GM19397 (cell line): ENCODE results near the gene AARS1.
"Not testable (repeated sequence)": the region's sequence is repeated elsewhere in the genome, so short reads cannot be mapped to it uniquely, and the experiment has no call there.

Source experiments
- ATAC-seq: cut with Tn5 transposase; IDR thresholded peaks from one replicate; pipeline ENCODE4 v1.9.1; 2021; ENCODE audit warnings: mild to moderate bottlenecking, moderate library complexity; ENCODE audit not compliant: unreplicated experiment

The AARS1 gene

DNA sequence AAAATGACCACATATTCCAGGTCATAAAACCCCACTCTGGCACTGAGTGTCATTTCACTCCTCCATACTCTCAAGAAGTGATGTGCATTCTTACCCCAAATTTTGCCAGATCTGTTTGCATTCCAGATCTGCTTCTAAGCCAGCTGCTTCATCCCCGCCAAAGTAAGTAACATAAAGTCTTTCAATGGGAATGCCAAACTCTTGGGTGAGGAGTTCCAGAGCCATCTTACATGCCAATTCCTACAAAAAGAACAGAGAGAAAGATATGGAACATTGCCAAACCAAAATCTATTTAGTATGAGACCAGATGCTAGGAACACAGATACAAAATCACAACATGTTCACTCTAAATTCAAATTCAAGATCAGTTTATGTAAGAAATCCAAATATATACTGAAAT is 12.9 kb downstream of the AARS1 start:
- no peak for ATAC-seq

DNA sequence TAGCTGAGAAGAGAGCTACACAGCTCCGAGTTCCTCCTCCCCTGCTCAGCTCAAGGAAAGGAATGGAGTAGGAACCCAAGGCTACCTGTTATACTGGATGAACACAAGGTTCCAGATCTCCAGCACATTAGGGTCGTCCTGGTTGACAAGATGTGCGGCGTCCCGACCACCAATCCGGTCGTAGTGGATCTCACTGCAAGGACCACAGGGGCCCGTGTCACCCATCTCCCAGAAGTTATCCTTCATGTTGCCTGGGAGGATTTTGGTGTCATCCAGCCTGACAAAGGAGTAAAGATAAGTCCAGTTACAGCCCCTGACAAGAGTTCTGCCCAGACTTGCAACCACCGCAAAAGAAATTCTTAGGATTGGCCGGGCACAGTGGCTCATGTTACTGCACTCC is 17.6 kb downstream of the AARS1 start:
- no peak for ATAC-seq

- no peak for ATAC-seq
These were observed 19.1 kb downstream of the AARS1 start for GRCh38 chr16:70270176-70270575.

GRCh38 chr16:70269471-70269870 is 19.8 kb downstream of the AARS1 start:
- ATAC-seq = no peak

DNA sequence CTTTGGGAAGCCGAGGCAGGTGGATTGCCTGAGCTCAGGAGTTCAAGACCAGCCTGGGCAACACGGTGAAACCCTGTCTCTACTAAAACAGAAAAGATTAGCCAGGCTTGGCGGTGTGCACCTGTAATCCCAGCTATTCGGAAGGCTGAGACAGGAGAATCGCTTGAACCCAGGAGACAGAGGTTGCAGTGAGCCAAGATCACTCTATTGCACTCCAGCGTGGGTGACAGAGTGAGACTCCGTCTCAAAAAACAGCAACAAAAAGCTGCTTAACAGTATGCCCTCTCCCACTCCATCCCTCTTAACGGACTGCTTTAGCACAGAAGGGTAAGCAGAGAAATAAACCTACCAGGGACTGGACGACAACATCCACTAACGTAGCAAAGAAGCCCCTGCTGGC is 21.4 kb downstream of the AARS1 start:
- not testable (repeated sequence) for ATAC-seq

GRCh38 chr16:70267516-70267915 is 21.8 kb downstream of the AARS1 start:
- no peak for ATAC-seq

DNA sequence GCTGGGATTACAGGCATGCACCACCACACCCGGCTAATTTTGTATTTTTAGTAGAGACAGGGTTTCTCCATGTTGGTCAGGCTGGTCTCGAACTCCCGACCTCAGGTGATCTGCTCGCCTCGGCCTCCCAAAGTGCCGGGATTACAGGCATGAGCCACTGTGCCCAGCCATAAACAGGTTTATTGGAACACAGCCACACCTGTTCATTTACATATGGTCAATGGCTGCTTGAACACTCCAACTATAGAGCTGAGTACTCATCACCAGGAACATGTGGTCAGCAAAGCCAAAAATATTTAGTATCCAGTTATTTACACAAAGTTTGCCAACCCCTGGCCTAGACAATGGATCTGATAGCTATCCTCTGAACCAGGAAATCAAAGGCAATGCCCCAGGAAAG is 29.4 kb downstream of the AARS1 start:
- not testable (repeated sequence) for ATAC-seq

DNA sequence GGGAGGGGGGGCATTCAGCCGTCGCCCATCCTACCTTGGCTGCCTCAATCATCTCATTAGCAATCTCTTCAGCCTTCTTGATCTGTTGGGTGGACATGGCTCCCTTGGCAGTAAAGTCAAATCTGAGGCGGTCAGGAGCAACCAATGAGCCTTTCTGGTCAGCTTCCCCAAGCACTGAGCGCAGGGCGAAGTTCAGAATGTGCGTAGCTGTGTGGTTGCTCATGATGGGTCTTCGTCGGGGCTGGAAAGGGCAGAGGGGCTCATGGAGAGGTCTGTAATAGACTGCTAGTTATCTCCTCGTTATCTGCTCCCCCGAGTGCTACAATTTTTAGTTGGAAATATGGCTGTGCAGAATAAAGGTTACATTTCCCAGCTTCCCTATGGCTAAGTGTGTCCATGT is 30.4 kb downstream of the AARS1 start:
- no peak for ATAC-seq

- no peak for ATAC-seq
These were observed 31.2 kb downstream of the AARS1 start for GRCh38 chr16:70258065-70258464.

DNA sequence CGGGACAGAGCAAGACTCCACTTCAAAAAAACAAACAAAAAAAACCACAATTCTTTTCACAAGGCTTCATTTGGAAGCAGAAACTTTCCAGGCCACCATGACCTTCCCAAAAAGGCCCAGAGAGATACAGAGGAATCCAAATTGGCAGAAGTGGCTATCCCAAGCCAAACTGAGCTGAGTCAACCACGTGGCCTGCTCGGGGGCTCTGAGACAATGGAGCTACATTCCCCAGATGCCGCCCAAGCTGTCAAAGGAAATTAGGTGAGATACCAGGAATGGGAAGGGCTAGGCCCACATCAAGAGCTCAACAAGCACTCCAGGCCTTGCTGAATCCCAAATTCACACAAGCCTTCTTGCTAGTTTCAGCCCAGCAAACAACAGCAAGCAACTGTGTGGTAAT is 31.9 kb downstream of the AARS1 start:
- ATAC-seq = no peak

DNA sequence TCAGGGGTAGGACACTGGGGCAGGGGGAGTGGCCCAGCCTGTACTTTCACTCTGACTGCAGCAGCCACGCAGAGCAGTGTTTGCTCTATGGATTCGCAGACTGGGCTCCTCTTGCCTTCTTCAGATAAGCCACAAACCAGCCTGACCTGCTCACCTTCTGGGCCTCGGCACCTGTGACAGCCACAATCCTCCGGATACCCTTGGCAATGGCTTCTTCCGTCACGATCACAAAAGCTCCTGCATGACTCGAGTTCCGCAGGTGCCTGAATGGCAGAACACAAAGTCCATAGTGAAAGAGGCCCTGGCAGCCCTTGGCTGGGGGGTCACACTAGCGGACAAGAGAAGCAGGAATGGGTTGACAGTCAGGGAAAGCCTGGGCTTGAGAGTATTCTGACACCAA is 33.7 kb downstream of the AARS1 start:
- no peak for ATAC-seq

DNA sequence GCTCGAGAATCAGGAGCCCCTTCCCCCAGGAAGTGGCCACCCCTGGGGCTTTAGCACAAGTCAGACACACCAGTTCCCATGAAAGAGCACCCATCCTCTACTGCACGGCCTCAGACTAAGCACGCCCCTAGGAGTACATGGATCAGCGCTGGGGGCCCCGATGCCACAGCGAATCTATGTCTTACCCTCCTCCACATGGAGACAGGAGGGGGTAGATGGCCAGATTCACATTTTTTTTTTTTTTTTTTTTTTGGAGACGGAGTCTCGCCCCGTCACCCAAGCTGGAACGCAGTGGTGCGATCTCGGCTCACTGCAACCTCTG is 34.4 kb downstream of the AARS1 start:
- no peak for ATAC-seq

DNA sequence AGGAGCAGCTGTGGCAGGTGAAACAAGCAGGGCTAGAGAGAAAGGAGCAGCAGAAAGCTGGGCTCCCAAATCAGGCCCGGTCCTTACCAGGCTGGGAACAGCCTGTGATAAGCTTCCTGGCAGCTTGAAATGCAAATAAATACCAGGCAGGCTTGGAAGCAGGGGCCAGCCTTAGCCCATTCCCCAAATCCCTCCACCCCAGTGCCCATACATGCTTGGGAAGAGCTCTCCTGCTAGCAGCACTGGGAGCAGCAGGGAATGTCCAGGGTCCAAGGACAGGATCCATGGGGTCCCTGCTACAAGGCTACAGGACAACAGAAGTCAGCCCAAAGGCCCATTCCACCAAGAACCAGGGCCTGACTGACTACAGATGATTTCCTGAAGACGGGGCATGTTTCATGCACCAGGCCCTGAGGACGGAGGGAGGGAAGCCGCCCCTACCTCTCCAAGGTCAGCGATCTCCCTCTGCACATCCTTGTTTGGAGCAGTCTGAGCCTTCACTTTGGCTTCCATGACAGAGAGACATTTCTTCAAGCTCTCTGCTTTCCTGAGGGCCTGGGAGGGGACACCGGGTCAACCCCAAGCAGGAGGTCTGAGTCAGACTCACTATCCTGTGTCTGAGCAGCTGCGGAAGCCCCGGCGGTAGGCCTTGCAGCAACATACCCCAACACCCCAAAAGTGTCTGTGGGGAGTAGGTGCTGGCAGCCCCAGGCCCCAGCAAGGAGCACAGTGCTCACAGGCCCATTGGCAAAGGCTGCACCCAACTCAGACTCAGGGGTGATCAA is 34.9 kb downstream of the AARS1 start:
- no peak for ATAC-seq

DNA sequence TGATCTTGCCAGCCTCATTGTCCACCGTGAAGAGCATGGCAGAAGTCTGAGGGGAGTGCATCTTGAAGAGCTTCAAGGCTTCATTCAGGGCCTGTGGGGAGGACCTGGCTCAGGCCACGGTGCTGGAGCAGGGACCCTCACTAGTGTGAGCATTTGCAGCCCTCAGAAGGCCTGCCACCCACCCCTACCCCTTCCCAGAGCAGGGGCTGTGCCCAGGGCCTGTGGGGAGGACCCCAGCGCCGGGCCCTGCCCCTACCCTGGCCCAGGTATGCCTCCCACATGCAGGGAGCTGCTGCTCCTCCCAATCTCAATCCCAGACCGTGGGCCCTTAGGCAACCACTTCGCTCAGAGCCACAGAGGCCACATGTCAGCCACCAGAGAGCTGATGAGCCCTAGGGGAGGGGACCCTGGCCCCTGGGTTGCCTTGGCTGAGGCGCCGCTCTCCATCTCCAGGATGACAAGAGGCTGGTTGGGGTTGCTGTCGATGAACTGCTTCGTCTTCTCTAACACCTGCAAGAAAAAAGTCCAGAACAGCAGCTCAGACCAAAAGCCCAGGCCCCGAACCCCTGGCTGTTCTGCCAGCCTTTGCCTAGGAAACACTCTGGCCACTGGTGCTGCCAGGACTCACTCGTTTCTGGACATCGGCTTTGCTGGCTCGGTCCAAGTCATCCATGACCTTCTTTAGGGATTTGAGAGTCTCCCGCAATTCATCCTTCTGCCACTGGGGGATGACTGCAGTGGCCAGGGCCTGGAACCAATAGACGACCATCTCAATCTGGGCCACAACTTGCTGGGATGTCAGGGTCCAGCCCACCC is 35.8 kb downstream of the AARS1 start:
- no peak for ATAC-seq

DNA sequence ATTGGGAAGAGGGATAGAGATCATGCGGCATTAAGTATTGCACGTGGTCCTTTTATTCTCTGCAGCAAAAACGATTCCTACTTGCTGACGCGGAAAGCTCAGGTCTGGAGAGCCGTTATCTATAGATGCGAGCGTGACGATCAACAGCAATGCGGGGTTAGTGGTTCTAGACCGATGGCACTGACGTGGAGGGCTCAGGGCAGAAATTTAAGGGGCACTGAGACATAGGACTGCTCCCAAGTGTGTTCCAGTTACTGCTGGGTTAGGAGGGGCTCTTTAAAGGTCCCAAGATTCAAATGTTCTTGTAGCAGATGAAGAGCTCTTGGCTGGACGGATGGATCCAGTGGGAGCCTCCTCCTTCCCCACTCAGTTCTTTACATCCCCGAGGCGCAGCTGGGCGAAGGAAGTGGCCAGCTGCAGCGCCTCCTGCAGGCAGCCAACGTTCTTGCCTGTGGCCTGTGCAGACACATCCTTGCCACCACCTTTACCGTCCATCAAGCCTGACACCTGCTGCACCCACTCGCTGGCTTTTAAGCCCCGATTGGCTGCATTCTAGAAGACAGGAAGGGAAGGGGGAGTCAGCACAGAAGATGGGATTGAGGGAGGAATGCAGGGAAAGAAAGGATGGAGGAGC is 36.8 kb downstream of the AARS1 start:
- no peak for ATAC-seq

DNA sequence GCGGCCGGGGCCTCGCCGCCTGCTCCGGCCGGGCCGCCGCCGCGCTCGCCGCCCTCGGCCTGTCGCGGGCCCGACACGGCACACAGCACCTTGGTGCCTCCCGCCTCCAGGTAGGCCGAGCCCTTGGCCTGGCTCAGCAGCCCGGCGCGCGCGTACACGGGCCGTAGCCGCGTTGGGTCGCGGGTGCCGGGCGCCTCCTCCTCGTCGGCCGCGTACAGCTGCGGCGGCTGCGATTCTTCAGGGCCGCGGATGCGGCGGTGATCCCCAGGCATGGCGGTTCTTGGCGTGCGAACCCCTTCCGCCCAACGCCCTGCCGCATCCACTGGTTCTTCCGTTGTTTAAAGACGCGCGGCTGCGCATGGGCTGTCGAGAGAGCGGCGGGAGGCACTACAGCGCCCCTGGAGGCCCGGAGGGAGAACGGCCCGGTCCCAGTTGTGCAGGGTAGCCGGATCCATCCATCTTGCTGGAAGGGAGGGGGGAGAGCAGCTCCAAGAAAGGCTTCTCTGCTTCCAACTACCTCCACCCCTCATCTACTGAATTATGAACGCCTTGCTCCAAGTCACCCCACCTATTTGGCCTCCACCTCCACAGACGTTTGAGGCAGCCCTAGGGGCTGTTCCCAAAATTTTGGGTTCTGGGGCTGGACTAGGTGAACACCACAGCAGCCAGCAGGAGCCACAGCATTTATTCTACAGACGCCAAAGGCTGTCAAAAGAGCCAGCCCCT is 37.5 kb downstream of the AARS1 start, which contains the start of gene EXOSC6:
Gene EXOSC6, minus strand, starts transcription at position 312 of the 726 bp plus-strand sequence. Its CDS starts 40 bp downstream, at position 272.
- ATAC-seq = peak; percentile 84

- peak; percentile 51 for ATAC-seq
These were observed 38.3 kb downstream of the AARS1 start for GRCh38 chr16:70250748-70251628.

DNA sequence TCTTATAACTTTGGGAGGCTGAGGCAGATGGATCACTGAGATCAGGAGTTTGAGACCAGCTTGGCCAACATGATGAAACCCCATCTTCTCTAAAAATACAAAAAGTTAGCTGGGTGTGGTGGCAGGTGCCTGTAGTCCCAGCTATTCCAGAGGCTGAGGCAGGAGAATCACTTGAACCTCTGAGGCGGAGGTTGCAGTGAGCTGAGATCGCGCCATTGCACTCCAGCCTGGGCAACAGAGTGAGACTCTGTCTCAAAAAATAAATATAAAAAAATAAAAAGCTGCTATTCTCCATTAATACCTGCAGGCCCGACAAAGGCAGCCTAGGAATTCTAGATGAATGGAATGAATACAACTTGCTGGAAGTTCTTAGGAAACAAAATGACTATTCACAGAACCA is 39.6 kb downstream of the AARS1 start:
- not testable (repeated sequence) for ATAC-seq

DNA sequence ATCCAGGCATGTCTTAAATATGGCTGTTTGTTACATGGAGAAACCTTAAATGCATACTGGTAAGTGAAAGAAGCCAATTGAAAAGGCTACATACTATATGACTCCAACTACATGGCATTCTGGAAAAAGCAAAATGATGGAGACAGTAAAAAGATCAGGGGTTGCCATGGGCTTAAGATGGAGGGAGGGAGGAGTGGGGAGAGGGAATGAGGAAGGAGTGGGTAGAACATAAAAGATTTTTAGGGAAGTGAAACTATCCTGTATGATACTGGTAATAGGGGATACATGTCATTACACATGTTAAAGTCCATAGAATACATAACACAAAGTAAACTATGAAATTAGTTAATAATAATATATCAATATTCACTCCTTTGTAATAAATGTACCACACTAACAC is 50.5 kb downstream of the AARS1 start:
- ATAC-seq = not testable (repeated sequence)

- not testable (repeated sequence) for ATAC-seq
These were observed 57.5 kb downstream of the AARS1 start for GRCh38 chr16:70231831-70232230.
